HEK293T (cell line): ENCODE measurements around the gene NRDE2.

Experiments
- CTBP1 ChIP-seq: fragments of 450-650 bp; IDR thresholded peaks from 2 replicates; pipeline ENCODE4 v1.6.1; 2016; ENCODE audit warnings: borderline replicate concordance
- FOXM1 ChIP-seq: fragments of 450-650 bp; IDR thresholded peaks from 2 replicates; pipeline ENCODE4 v1.6.1; 2017; ENCODE audit warnings: mild to moderate bottlenecking, borderline replicate concordance
- PKNOX1 ChIP-seq: fragments of 450-650 bp; IDR thresholded peaks from 2 replicates; pipeline ENCODE4 v1.6.1; 2016
- ZNF384 ChIP-seq: fragments of 450-650 bp; IDR thresholded peaks from 2 replicates; pipeline ENCODE4 v1.6.1; 2016

GRCh38 chr14:90295870-90296516, 35.7 kb downstream of the NRDE2 start:
- no peak for TF ChIP-seq FOXM1
- no peak for TF ChIP-seq CTBP1
- no peak for TF ChIP-seq PKNOX1
- TF ChIP-seq ZNF384, result no peak
